HEK293T (cell line): ENCODE results near the gene MVD.

ENCODE experiments used
- ARNT ChIP-seq: fragments of 450-650 bp; IDR thresholded peaks from 2 replicates; pipeline ENCODE4 v1.6.1; 2017; ENCODE audit warnings: mild to moderate bottlenecking
- BHLHE40 ChIP-seq: fragments of 450-650 bp; IDR thresholded peaks from 2 replicates; pipeline ENCODE4 v1.6.1; 2016; ENCODE audit warnings: mild to moderate bottlenecking, moderate library complexity, borderline replicate concordance
- ELF4 ChIP-seq: fragments of 450-650 bp; IDR thresholded peaks from 2 replicates; pipeline ENCODE4 v1.6.1; 2017; ENCODE audit warnings: antibody characterized with exemption
- FOXK2 ChIP-seq: fragments of 450-650 bp; IDR thresholded peaks from 2 replicates; pipeline ENCODE4 v1.6.1; 2016; ENCODE audit warnings: mild to moderate bottlenecking
- FOXM1 ChIP-seq: fragments of 450-650 bp; IDR thresholded peaks from 2 replicates; pipeline ENCODE4 v1.6.1; 2017; ENCODE audit warnings: mild to moderate bottlenecking, borderline replicate concordance
- HDGF ChIP-seq: fragments of 450-650 bp; IDR thresholded peaks from 2 replicates; pipeline ENCODE4 v1.6.1; 2017; ENCODE audit warnings: antibody characterized with exemption, borderline replicate concordance
- NFRKB ChIP-seq: fragments of 450-650 bp; IDR thresholded peaks from 2 replicates; pipeline ENCODE4 v1.6.1; 2016; ENCODE audit warnings: mild to moderate bottlenecking, moderate library complexity
- SP1 ChIP-seq: fragments of 450-650 bp; IDR thresholded peaks from 2 replicates; pipeline ENCODE4 v1.6.1; 2017
- SUZ12 ChIP-seq: fragments of 450-650 bp; IDR thresholded peaks from 2 replicates; pipeline ENCODE4 v1.6.1; 2016; ENCODE audit warnings: mild to moderate bottlenecking
- ZNF384 ChIP-seq: fragments of 450-650 bp; IDR thresholded peaks from 2 replicates; pipeline ENCODE4 v1.6.1; 2016
- TF ChIP-seq, protein P1 (sequence below): fragments of 450-650 bp; IDR thresholded peaks from 2 replicates; pipeline ENCODE4 v1.6.1; 2016

DNA sequence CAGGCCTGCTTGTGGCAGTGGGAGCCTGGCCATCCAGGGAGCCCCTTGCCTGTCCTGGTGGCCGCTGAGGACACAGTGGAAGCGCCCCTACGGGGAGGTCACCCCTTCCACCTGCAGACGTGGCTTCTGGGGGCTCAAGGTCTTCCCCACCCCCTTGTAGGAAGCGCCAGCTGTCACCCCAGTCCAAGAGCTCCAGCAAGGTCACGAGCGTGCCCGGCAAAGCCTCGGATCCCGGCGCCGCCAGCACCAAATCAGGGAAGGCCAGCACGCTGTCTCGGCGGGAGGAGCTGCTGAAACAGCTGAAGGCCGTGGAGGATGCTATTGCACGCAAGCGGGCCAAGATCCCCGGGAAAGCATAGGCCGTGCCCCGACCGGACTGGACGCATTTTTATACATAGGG is 31.9 kb downstream of the MVD start:
- TF ChIP-seq BHLHE40 (no peak), FOXM1 (no peak), HDGF (no peak), FOXK2 (no peak), SUZ12 (no peak), ZNF384 (no peak), ELF4 (no peak), NFRKB (no peak), SP1 (no peak), ARNT (no peak)
- TF ChIP-seq, protein P1, sequence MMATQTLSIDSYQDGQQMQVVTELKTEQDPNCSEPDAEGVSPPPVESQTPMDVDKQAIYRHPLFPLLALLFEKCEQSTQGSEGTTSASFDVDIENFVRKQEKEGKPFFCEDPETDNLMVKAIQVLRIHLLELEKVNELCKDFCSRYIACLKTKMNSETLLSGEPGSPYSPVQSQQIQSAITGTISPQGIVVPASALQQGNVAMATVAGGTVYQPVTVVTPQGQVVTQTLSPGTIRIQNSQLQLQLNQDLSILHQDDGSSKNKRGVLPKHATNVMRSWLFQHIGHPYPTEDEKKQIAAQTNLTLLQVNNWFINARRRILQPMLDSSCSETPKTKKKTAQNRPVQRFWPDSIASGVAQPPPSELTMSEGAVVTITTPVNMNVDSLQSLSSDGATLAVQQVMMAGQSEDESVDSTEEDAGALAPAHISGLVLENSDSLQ, result no peak
